ENCODE measurements around the gene RAB17.

Gene RAB17

GRCh38 chr2:237568121-237568660 is 22.3 kb downstream of the RAB17 start:
- no peak for DNase-seq (ENCODE audit: low spot score)
- no peak for TF ChIP-seq CTCF (IDR thresholded peaks at IDR 0.05; ENCODE audit: extremely low read depth, missing control alignments)

GRCh38 chr2:237567276-237568029 is 23.1 kb downstream of the RAB17 start:
- DNase-seq (ENCODE audit: low spot score): no peak
- TF ChIP-seq CTCF (IDR thresholded peaks at IDR 0.05; ENCODE audit: extremely low read depth, missing control alignments): no peak

GRCh38 chr2:237566401-237567235 is 23.9 kb downstream of the RAB17 start, which contains the start of gene PRLH:
Gene PRLH (plus strand): TSS chr2:237566574. CDS start chr2:237566574, 0 bp downstream.
- no peak for TF ChIP-seq CTCF (IDR thresholded peaks at IDR 0.05; ENCODE audit: extremely low read depth, missing control alignments)
- DNase-seq (ENCODE audit: low spot score): no peak

- DNase-seq (ENCODE audit: low spot score): no peak
- TF ChIP-seq CTCF (IDR thresholded peaks at IDR 0.05; ENCODE audit: extremely low read depth, missing control alignments): no peak
These were observed 24.6 kb downstream of the RAB17 start for GRCh38 chr2:237565974-237566373.

- no peak for TF ChIP-seq CTCF (IDR thresholded peaks at IDR 0.05; ENCODE audit: extremely low read depth, missing control alignments)
- DNase-seq (ENCODE audit: low spot score): no peak
These were observed 25.9 kb downstream of the RAB17 start for GRCh38 chr2:237564526-237565131.

- TF ChIP-seq CTCF (IDR thresholded peaks at IDR 0.05; ENCODE audit: extremely low read depth, missing control alignments): no peak
- DNase-seq (ENCODE audit: low spot score): no peak
These were observed 26.7 kb downstream of the RAB17 start for GRCh38 chr2:237563816-237564215.
